Pancreas (tissue), 10 donors: ENCODE measurements around the gene RTRAF. TPM values are rescaled to one million over a fixed set of nuclear protein-coding genes. Genes with fewer than 3 reads are reported as not detected.

ENCODE experiments used
- ATAC-seq, 4 donors: fragments of 200-7000 bp; cut with Tn5 transposase; one replicate each; pipeline versions ENCODE4 v1.8.0 to v1.9.1; 2020; ENCODE audit warnings: mild to moderate bottlenecking in 4 of 4, moderate library complexity in 4 of 4
- DNase-seq, 6 donors: peaks; one replicate each; pipeline ENCODE4 v3.0.0-alpha.2; 2020
- FAIRE-seq: peaks from 2 replicates; lab custom pipeline; 2012; peaks lifted over from hg19 to GRCh38; lab: Jason Lieb, UNC
- H3K27ac ChIP-seq, 4 donors: fragments of 200-600 bp; sonication (generic); 1 replicate in 3 of 4; 2 replicates in 1 of 4; pipeline versions ENCODE4 v1.5.0 to v1.8.0; 2020
- H3K27me3 ChIP-seq, 4 donors: fragments of 200-600 bp; one replicate each; pipeline ENCODE4 v1.8.0; 2021
- H3K36me3 ChIP-seq, 3 donors: fragments of 200-600 bp; sonication (generic) in 1 of 3; one replicate each; pipeline versions ENCODE4 v1.5.0 to v1.8.0; 2020 to 2021
- H3K4me1 ChIP-seq, 3 donors: fragments of 200-600 bp; one replicate each; pipeline ENCODE4 v1.8.0; 2021
- H3K4me3 ChIP-seq, 4 donors: fragments of 200-600 bp; sonication (generic) in 2 of 4; one replicate each; pipeline versions ENCODE4 v1.5.0 to v1.8.0; 2020 to 2021
- H3K9me3 ChIP-seq, 4 donors: fragments of 200-600 bp; one replicate each; pipeline ENCODE4 v1.8.0; 2021
- CTCF ChIP-seq, 4 donors: fragments of 200-600 bp; sonication (generic) in 3 of 4; IDR thresholded peaks; one replicate each; pipeline versions ENCODE4 v1.5.0 to v1.8.0; 2021; ENCODE audit warnings: antibody characterized with exemption in 4 of 4
- WGBS, 2 donors: extraction: QIAGEN DNeasy Blood & Tissue Kit; methylation state at CpG; one replicate each; pipeline ENCODE4 v1.1.7; 2013; 5-methylcytosine and 5-hydroxymethylcytosine counted together
- intact Hi-C, 3 donors: fragments of 100-400 bp; cut with DNase I; formaldehyde crosslinking; loops; one replicate each; pipeline versions ENCODE4 v1.11.1 to v1.14.2; 2022
- polyA plus RNA-seq, 2 donors: library from polyadenylated mRNA; stranded (reverse); fragments of 200-250 nt; gene quantifications; one replicate each; pipeline ENCODE4 v1.2.3, GENCODE V29; 2013
- total RNA-seq, 6 donors: library from RNA; stranded (reverse); fragmentation: NEBNext Ultra II Directional in 4 of 6; extraction: Animal tissue kit (Norgen Biotek cat#: 25700) in 4 of 6; gene quantifications; one replicate each; pipeline versions ENCODE4 v1.2.1 to v1.2.4, GENCODE V29; 2021 to 2023
- donor health status: healthy with polysubstance abuse.
- donor health status: DM: no; HTN: no; CAD: no; lungs with moderate emphysema.
- donor health status: DM: no; HTN: no; CAD: no.
- donor health status: control.
- donor health status: control.
- donor health status: Bipolar disorder and iron deficiency.
- donor health status: DM: yes; HTN: yes; CAD: no.
- donor health status: DM: no; HTN: no; CAD: no.
- donor health status: DM: no; HTN: no; CAD: no.
- donor health status: DM: yes; HTN: yes; CAD: no.

The RTRAF gene
- total and polyA plus RNA-seq, 8 donors: 57.5 to 96.4 (median 69.0) TPM

- no peaks in the 10 kb centered on the region for H3K9me3 ChIP-seq
- no peak overlapping the region for H3K4me3 ChIP-seq
- no peak overlapping the region for H3K27ac ChIP-seq
Measured at GRCh38 chr14:51988221-51988620, 1.1 kb upstream of the RTRAF start.

GRCh38 chr14:51990488-51990887, 1.1 kb downstream of the RTRAF start:
- Histone ChIP-seq H3K27ac (no peak overlapping the region), H3K4me1 (peaks cover 0 to 14% (median 8%) of the 10 kb centered on the region in 3 donors)
- whole genome bisulfite sequencing, 2 donors: 42 to 53% methylated on average over 3 of the region's 3 CpGs

More at GRCh38 chr14:51988221-51988620, 1.1 kb upstream of the RTRAF start:
- Histone ChIP-seq H3K36me3 (peaks cover 0 to 9% (median 0%) of the 10 kb centered on the region in 3 donors), H3K27me3 (no peaks in the 10 kb centered on the region), H3K4me1 (peaks cover 0 to 14% (median 8%) of the 10 kb centered on the region in 3 donors)
- DNase-seq: no peak
- no peak for ATAC-seq
- WGBS, 2 donors: 80 to 81% methylated on average over 1 of the region's 1 CpG
- intact Hi-C loops: no loop called here
- FAIRE-seq: no peak
- TF ChIP-seq CTCF (IDR thresholded peaks at IDR 0.05): no peak

GRCh38 chr14:51993285-51993920, 4.1 kb downstream of the RTRAF start:
- Histone ChIP-seq H3K9me3 (no peaks in the 10 kb centered on the region), H3K27ac (no peak overlapping the region), H3K36me3 (peaks cover 0 to 13% (median 0%) of the 10 kb centered on the region in 3 donors), H3K4me1 (peaks cover 0 to 14% (median 13%) of the 10 kb centered on the region in 3 donors), H3K27me3 (no peaks in the 10 kb centered on the region), H3K4me3 (no peak overlapping the region)
- FAIRE-seq (no peak), DNase-seq (no peak), ATAC-seq (no peak)
- 61 to 66% methylated on average over 3 of the region's 3 CpGs for WGBS, 2 donors
- intact Hi-C loops: no loop called here
- no peak for TF ChIP-seq CTCF (IDR thresholded peaks at IDR 0.05)

More at GRCh38 chr14:51990488-51990887, 1.1 kb downstream of the RTRAF start:
- no peaks in the 10 kb centered on the region for H3K27me3 ChIP-seq
- peak overlapping the region in 3 of 4 donors; percentile 80 to 97 (median 95) for H3K4me3 ChIP-seq
- ATAC-seq (no peak), DNase-seq (no peak), FAIRE-seq (no peak)
- H3K36me3 ChIP-seq: peaks cover 0 to 13% (median 0%) of the 10 kb centered on the region in 3 donors
- TF ChIP-seq CTCF (IDR thresholded peaks at IDR 0.05): no peak
- no peaks in the 10 kb centered on the region for H3K9me3 ChIP-seq
- intact Hi-C loops: no loop called here

- peaks cover 0 to 13% (median 2%) of the 10 kb centered on the region in 3 donors for H3K36me3 ChIP-seq
- intact Hi-C loops: loop anchor here in 1 of 3 donors (5.0 kb wide), 1 partner anchor 136 kb away; no protein-coding TSS in a partner anchor
- H3K9me3 ChIP-seq: no peaks in the 10 kb centered on the region
- H3K27me3 ChIP-seq: no peaks in the 10 kb centered on the region
- 41 to 51% methylated on average over 4 of the region's 4 CpGs for WGBS, 2 donors
- H3K4me1 ChIP-seq: peaks cover 0 to 8% (median 0%) of the 10 kb centered on the region in 3 donors
- no peak overlapping the region for H3K27ac ChIP-seq
- FAIRE-seq (peak; percentile 92), ATAC-seq (peak in 2 of 4 donors; percentile 57 to 63), DNase-seq (no peak)
- no peak overlapping the region for H3K4me3 ChIP-seq
- TF ChIP-seq CTCF (IDR thresholded peaks at IDR 0.05): peak in 3 of 4 donors; percentile 43 to 59 (median 56)
Measured at GRCh38 chr14:51996148-51996746, 6.9 kb downstream of the RTRAF start.
